GM21786 (cell line): Measurements from ENCODE around the gene ACTL6B.

Experiments used
- ATAC-seq: cut with Tn5 transposase; IDR thresholded peaks from one replicate; pipeline ENCODE4 v1.9.1; 2021; ENCODE audit not compliant: unreplicated experiment

ACTL6B gene

GRCh38 chr7:100629117-100629716, 27.0 kb downstream of the ACTL6B start:
- ATAC-seq = no peak

- no peak for ATAC-seq
Measured at GRCh38 chr7:100627238-100627549, 29.1 kb downstream of the ACTL6B start.

DNA sequence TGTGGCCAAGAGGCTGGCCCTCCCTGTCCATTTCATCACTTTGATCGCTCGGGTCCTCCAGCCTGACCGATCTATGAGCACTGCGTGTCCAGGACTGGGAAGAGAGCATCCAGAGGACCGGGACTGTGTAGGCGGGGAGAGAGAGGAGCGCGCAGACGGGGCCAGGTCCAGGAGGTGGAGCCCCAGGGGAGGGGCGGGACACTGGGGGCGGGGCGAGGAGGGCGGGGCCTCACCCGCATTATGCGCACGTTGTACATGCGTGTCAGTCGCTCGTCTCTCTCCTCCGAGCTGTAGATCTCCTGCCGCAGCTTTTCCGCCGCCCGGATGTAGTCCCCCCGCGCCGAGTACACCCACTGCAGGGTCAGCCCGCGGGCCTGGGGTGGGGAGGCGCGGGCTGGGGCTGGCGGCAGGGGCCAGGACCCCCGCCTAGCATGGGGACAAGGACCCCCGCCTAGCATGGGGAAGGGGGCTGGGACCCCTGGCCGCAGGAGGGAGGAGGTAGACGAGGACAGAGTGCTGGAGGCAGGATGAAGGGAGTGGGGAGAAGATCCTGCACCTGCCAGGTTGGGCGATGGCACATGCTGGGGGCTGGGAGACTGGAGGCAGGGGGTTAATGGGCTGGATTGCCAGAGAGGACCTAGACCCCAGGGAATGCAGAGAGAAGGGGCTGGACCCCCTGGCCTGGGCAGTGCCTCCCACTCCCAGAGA, 29.6 kb downstream of the ACTL6B start:
- peak; percentile 72 for ATAC-seq

DNA sequence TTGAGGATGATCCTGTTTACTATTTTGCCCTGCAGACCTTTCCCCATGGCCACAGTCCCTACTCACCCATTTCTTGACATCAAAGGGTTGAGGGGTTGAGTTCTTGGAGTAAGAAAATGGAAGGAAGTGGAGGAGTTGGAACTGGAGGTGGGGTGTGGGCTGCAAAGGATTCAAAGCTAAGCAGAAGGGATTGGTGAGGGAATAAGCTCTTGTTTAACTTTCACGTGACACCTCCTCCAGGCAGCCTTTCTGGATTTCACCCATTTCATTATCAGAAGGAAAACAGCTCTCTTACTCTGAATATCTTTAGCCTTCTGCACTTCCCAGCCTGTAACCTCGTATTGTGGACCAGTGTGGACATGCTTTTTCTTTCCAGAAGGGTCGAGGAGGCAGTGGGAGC, 30.2 kb downstream of the ACTL6B start:
- no peak for ATAC-seq

GRCh38 chr7:100623951-100624824, 32.1 kb downstream of the ACTL6B start:
- ATAC-seq = no peak

DNA sequence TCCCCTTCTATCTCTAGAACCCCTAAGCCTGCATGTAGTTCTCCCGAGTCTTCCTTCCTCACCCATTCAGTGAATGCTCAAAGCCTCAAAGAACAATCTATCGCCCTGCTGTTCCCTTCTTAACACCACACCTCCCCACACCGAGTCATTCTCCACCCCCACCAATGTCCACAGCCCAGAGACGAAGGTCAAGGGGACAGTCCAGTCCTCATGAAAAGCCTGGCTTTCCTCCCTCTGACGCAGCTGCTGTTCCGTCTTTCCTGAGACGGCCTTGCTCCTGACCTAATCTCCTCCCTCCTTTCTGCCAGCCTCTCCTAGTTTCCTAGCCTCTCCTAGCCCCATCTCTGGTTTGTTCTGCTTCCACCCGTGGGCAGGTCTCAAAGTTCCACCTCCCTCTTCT, 34.7 kb downstream of the ACTL6B start:
- no peak for ATAC-seq

GRCh38 chr7:100620804-100621203, 35.4 kb downstream of the ACTL6B start:
- no peak for ATAC-seq

GRCh38 chr7:100620239-100620638, 36.0 kb downstream of the ACTL6B start:
- no peak for ATAC-seq

DNA sequence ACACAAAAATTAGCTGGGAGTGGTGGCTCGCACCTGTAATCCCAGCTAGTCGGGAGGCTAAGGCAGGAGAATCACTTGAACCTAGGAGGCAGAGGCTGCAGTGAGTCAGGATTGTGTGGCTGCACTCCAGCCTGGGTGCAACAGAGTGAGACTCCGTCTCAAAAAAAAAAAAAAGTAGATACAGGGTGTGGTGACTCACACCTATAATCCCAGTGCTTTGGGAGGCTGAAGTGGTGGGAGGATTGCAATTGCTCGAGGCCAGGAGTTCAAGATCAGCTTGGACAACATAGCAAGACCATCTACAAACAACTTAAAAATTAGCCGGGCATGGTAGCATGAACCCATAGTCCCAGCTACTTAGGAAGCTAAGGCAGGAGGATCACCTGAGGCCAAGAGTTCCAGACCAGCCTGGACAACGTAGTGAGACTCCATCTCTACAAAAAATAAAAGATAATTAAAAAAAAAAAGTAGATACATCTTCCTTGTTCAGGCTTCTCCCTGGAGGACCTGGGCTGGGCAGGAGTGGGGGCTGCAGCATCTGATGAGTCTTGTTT, 41.9 kb downstream of the ACTL6B start:
- ATAC-seq = no peak

GRCh38 chr7:100613412-100614175, 42.7 kb downstream of the ACTL6B start:
- no peak for ATAC-seq

DNA sequence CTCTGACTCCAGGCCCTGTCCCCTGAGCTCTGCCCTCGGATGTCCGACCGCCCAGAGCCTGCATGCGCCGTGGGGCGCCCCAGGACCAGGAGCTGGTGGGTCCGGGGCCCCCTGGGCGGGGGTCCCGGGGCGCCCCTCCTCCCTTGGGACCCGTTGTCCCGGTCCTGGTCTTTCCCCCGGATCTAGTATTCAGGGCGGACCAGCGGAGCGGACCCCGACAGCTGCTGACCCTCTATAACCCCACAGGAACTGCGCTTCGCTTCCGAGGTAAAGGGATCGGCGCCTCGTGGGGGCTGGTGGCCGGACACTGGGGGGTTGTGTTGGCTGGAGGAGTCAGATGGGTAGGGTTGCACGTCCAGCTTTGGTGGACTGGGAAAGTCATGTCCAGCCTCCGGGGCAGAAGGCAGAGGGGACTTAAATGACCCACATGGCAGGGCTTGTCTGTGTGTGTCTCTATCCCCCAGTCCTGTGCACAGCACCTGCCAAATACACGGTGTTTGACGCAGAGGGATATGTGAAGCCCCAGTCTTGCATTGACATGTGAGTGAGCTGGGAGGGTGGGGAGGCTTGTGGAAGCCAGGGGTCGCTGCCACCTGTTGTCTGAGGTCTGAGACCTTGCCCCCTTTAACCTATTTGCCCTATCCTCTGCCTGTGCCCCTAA, 43.4 kb downstream of the ACTL6B start:
- peak; percentile 1 for ATAC-seq

DNA sequence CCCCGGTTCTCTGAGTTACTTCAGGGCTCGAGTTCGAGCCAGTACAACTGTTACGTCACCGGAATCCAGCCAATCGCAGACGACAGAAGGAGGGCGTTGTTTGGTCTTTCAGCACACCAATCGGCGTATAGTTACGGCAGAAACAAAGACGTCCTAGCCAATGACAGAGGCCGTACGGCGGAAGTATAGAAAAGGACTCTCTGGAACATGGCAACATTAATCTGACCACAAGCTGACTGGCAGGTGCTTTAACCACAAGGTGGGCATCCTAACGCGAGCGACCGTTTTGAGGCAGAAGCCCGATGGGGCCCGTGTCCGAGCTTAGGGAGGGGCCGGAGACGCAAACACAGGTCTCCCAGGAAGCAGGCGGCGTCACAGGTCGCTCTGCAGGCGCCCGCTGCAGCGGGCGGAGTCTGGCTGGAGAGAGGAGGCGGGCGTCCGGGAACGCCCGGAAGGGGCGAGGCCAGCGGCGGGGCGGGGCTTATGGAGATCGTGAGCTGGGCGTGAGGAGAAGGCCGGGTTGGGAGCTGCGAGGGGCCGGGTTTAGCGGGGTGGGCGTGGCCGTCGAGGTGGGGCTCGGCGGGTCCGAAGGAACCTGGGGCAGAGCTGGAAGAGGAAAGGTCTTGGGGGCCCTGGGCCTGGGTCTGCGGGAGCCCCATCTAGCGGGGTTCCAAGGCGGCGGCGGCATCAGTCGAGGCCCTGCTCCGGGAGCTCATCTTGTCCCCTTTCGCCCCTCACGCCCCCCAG, 44.1 kb downstream of the ACTL6B start, which contains the start of gene MOSPD3:
Gene MOSPD3 (plus strand): TSS at position 558 of the 747 bp plus-strand sequence. CDS start 252 bp downstream, outside the sequence.
- peak; percentile 90 for ATAC-seq

DNA sequence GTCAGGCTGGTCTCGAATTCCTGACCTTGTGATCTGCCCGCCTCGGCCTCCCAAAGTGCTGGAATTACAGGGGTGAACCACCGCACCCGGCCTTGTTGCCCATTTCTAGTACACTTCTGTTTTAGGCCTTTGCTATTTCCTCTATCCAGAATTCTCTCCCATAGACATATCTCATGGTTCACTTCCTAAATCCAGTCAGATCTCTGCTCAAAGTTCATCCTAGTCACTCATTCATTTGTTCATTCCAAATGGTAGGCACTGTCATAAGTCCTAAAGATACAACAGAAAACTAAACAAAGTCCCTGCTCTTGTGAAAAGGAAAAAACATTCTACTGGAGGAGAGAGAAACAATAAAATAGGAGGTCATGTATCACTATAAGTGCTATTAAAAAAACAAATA, 46.3 kb downstream of the ACTL6B start:
- ATAC-seq = no peak

DNA sequence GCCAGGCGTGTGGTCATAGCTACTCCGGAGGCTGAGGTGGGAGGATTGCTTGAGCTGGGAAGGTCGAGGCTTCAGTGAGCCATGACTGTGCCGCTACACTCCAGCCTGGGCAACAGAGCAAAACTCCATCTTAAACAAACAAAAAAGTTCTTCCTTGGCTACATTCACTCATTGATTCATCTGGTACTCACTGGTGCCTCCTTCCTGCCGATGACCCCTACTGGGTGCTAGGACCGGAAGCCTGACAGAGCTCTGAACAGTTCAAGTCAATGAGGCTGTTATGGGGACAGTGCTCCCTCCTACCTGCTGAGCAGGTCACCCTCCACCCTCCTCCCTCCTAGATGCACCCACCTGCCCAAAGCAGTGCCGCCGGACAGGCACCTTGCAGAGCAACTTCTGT, 49.1 kb downstream of the ACTL6B start:
- ATAC-seq = no peak

GRCh38 chr7:100606313-100606712, 49.9 kb downstream of the ACTL6B start:
- ATAC-seq = no peak

- no peak for ATAC-seq
Measured at GRCh38 chr7:100604976-100605911, 51.0 kb downstream of the ACTL6B start.

GRCh38 chr7:100604028-100604975, 51.9 kb downstream of the ACTL6B start:
- peak; percentile 52 for ATAC-seq

DNA sequence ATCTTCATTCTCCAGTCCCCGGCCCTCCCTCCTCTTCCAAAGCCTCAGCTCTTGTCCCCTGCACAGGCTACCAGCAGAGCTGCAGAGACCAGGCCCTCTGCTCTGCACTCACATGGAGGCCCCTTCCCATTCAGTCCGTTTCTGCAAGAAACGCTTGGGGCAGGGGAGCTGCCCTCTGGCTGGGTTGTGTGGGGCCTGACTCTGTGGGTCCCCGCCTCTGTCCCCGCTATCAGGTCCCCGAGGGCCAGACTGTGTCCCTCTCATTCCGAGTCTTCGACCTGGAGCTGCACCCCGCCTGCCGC, 52.6 kb downstream of the ACTL6B start:
- ATAC-seq = no peak
